ENCODE measurements around the gene LIMS3.
"Not testable (repeated sequence)": the region's sequence is repeated elsewhere in the genome, so short reads cannot be mapped to it uniquely, and the experiment has no call there.

Gene LIMS3, protein sequence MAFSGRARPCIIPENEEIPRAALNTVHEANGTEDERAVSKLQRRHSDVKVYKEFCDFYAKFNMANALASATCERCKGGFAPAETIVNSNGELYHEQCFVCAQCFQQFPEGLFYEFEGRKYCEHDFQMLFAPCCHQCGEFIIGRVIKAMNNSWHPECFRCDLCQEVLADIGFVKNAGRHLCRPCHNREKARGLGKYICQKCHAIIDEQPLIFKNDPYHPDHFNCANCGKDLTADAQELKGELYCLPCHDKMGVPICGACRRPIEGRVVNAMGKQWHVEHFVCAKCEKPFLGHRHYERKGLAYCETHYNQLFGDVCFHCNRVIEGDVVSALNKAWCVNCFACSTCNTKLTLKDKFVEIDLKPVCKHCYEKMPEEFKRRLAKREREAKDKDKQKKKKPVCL

DNA sequence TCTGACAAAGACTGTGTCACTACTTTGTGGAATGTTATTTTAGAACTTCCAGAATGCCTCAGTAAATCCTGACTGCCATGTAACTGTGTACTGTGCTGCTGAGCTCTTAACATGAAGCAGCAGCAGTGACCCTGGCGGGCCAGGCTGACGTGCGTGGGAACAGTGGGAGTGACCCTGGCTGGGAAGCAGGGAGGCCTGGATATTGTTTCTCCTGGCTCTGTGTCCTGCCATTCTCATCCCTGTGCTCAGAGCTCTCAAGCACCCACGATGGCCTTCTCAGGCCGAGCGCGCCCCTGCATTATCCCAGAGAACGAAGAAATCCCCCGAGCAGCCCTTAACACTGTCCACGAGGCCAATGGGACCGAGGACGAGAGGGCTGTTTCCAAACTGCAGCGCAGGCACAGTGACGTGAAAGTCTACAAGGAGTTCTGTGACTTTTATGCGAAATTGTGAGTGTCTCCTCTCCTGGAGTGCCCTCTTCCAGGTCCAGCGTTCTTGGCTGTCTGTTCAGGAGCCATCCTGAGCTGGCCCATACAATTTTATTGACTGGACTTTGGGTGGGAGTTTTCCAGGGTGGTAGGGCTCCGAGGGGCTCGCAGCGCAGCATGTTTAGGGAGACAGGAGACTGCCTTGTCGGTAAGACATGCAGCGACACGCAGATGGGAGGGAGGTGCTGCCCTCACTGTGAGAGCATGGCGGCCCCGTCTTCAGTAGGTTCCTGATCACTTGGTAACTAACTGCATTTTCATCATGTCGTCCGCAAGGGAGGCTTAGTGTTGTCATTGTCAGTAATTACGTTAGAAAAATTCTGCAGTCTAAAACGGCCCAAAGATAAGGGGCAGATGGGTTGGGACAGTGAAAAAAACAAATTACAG lies at the start of gene LIMS3:
LIMS3 (plus strand) TSS at position 227 of the 875 bp plus-strand sequence; CDS start at position 268, 41 bp downstream.
- DNase-seq (ENCODE audit: extremely low spot score); CTCF ChIA-PET; POLR2A ChIA-PET: not testable (repeated sequence)

DNA sequence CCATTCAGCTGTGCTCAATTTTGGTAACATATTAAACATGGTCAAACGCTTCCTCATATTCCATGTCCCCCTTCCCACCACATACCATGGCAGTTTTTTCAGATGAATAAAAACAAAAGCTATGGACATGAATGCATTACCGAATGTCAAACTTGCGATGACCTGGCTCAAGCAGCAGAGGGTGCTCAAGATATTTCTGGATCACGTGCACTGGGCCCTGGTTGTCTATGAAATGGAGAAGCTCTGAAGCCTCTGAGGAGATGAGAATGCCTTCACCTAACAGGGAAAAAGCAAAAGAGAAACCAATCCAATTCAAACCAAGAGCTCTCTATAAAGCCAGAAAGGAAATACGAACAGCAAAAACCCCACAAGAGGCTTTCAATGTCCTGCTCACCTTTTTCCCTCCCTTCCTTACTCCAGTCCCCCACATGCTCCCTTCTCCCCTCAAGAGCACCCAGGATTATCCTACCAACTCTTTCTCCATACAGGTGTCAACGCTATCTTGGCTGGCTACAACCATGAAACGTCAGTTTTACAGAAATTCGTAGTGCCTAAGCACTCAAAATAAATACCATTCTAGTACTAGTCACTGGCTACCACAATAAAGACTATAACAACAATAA lies 27.2 kb upstream of the LIMS3 start:
- CTCF ChIA-PET; POLR2A ChIA-PET; DNase-seq (ENCODE audit: extremely low spot score): not testable (repeated sequence)

DNA sequence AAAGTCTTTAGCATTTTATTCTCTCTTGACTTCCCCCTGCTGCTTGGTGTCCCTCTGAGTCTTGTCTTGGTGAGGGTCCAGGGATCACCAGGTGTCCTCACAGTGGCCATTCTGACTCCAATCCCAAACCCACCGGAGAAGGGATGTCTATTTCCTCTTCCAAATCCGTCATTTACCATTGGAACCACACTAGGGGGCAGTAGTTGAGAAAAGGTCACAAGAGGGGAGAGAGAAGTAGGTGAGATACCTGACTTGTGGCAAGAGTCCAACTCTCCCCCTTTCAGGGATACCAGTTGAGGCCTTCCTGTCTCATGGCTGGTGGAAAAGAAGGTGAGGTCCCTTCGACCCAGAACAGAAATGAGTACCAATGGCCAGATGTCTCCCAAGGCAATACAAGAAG lies 21.9 kb upstream of the LIMS3 start:
- DNase-seq (ENCODE audit: extremely low spot score); CTCF ChIA-PET; POLR2A ChIA-PET: not testable (repeated sequence)

DNA sequence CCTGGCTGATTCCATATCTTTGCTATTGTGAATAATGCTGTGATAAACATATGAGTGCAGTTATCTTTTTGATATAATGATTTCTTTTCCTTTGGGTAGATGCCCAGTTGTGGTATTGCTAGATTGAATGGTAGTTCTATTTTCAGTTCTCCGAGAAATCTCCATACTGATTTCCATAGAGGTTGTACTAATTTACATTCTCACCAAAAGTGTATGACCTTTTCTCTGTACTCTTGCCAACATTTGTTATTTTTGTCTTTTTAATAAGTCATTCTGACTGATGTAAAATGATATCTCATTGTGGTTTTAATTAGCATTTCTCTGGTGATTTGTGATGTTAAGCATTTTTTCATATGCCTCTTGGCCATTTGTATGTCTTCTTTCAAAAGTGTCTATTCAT lies 16.4 kb upstream of the LIMS3 start:
- CTCF ChIA-PET; DNase-seq (ENCODE audit: extremely low spot score); POLR2A ChIA-PET: not testable (repeated sequence)

DNA sequence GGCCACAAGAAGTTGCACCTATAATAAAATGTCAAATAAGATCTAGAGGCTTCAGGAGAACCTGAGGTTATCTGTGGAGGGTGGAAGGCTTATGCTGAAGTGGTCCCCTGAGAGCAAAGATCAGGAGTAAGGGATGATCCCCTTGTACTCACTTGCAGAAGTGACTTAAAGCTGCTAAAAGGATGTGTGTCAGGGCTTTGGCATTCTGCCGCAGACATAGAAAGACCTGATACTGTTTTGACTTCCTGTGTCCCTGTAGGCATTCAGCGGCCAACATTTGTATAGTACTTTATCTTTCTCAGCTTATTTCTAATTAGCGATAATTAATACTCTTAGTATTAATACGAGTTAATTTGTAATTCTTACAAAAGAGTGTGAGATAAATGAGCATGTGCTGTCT lies 10.1 kb upstream of the LIMS3 start:
- POLR2A ChIA-PET; DNase-seq (ENCODE audit: extremely low spot score); CTCF ChIA-PET: not testable (repeated sequence)

DNA sequence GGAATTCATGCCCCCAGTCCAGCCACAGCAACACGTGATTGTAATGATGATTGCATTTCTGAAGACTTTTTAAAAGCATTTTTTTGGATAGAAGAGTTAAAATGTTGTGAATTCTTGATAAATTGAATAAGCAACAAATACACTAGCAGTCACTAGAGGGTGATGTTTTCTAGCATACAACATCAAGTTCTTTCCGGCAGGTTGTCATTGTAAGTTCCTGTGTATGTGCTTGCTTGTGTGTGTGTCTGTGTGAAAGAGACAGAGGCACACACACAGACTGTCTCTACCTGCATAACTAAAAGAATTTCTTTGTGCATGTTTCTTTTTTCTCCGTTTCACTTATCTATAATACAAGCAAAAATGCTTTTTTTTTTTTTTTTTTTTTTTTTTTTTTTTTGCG lies 8.6 kb upstream of the LIMS3 start:
- DNase-seq (ENCODE audit: extremely low spot score); POLR2A ChIA-PET; CTCF ChIA-PET: not testable (repeated sequence)

DNA sequence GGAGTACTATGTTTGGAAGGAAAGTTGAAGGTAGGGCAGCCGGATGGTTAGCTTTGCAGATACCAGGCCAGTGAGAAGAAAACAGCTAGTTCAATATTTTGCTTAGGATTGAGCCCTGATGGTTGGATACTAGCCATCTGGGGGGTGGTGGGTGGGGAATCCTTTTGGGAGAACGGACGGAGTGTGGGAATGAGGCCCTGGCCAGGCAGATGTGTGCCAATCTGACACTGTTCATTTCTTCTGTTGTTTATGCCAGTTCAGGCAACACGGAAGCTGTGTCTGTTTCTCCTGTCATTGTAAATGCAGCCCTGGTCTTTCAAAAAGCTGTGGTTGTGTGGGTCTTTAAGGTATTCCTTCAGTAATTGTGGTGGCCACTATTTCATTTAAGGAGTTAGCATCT lies 7.5 kb upstream of the LIMS3 start:
- POLR2A ChIA-PET; CTCF ChIA-PET; DNase-seq (ENCODE audit: extremely low spot score): not testable (repeated sequence)

DNA sequence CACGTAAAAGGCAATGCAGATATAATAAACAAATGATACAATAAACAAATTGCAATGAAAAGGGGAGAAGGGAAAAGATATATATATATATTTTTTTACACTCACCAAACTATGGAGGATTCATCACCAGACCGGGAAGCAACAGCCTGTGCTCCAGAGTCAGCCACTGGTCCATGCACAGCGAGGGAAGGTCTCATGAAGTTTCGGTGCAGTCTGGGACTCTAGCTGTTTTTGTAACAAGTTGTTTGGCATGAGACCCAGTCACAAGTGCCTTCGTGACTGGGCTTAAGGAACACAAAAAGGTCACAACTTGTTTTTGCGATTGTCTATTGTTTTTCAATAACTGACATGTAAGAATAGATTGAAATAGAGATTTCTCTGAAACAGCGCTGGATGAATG lies 4.8 kb upstream of the LIMS3 start:
- CTCF ChIA-PET; DNase-seq (ENCODE audit: extremely low spot score); POLR2A ChIA-PET: not testable (repeated sequence)

DNA sequence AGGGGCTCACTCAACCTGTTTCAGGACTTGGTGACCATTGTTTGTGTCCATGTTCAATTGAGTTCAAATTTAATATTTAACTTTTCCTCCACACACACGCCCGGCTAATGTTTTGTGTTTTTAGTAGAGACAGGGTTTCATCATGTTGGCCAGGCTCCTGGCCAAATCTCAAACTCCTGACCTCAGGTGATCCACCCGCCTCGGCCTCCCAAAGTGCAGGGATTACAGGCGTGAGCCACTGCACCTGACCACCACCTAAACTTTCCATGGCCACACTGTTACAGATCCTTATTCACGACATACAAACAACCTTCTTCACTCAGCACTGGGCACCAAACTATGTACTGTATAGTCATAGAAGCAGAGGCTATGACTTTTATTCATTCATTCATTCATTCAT lies 4.3 kb upstream of the LIMS3 start:
- POLR2A ChIA-PET; DNase-seq (ENCODE audit: extremely low spot score); CTCF ChIA-PET: not testable (repeated sequence)

DNA sequence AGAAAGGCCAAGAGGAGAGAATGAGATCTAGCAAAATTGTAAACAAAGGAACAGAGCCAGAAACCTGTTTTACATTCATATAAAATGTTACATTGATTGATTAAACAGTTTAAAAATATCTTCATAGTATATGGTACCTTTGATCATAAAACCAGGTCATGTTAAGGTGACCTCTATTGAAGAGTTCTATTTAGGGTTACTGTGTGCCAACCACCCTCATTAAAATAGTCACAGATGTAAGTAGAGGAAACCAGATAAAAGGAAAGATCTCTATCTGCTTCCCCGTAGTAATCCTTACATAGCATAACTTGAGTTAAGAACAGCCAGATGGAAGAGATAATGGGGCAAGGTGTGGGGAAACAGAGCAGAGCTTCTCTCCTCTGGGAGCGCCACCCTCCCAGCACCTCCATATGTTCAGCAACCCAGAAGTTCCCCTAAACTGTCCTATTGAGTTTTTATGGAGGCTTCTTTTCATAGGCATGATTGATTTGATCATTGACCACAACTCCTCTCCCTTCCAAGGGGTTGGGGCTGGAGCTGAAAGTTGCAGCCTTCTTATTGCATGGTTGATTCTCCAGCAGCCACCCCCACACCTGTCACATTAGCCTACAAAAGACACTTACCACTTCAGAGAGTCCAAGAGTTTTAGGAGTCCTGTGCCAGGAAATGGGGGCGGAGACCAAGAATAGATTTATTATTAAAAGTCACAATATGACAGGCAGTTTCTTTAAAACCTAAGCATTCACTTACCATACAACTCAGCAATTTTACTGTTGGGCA lies 3.2 kb upstream of the LIMS3 start:
- CTCF ChIA-PET; POLR2A ChIA-PET; DNase-seq (ENCODE audit: extremely low spot score): not testable (repeated sequence)

DNA sequence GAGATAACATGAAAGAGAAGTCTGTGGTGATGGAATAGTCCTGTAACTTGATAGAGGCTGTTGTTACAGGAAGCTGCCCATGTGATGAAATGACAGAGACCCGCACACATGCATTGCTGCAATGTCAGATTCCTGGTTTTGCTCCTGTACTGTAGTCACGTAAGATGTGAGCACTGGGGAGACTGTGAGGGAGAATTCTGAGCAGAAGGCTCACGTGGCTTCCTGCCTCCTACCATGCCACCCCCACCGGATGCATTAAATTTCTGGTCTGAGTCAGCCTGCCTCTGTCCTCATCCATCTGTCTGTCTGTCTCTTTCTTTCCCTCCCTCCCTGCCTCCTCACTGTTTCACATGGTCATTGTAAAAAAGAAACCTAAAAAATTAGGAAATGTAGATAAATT lies 2.3 kb upstream of the LIMS3 start:
- POLR2A ChIA-PET; CTCF ChIA-PET; DNase-seq (ENCODE audit: extremely low spot score): not testable (repeated sequence)

DNA sequence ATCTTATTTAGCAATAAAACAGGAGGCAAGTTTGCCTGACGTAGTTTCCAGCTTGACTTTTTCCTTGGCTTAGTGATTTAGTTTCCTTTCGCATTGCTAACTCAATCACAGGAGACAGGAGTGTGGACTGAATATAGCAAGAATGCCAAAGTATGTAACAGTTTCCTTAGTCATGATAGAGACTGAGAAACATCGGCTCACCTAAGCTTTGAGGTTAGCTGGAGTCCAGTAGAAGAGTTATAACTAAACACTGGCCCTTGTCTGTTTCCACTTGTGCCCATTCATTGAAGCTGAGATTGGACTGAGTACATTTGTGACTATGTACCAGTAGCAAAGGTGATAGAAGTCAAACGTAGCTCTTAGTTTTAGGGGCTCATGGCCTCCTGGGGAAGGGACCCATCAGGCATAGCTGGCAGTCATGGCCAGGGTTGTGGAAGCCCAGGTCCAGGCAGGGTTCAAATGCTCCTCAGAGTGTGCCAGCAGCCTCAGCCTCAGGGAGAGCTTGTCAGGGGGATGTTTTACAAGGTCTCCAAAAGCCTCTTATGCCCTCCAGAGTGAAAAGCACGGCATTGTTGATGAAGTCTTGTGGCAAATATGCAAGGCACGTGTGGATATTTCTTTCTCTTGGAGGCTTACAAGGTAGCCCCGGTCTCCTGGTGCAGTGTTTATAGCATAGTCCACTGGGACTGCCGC lies 573 bp upstream of the LIMS3 start:
- POLR2A ChIA-PET, CTCF ChIA-PET: not testable (repeated sequence)

DNA sequence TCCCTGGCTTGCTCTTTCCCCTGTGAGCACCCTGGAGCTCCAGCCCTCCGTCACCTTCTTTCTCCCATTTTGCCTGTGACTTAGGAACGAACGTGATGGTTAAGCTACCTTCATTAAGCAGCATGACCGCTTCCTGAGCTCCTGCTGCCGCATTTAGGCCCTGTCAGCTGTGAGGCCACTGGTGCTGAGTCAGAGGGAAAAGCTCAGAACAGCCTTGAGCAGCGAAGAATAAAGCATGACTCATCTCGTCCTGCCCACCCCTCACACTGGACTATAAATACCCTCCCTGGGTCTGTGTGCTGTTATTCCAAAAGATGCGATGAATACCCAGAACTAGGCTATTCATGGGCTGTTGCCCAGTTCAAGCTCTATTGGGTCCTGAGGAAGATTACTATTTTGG lies 7.3 kb downstream of the LIMS3 start:
- POLR2A ChIA-PET; CTCF ChIA-PET; DNase-seq (ENCODE audit: extremely low spot score): not testable (repeated sequence)

More for the DNA sequence above, 573 bp upstream of the LIMS3 start:
- DNase-seq (ENCODE audit: extremely low spot score): not testable (repeated sequence)

DNA sequence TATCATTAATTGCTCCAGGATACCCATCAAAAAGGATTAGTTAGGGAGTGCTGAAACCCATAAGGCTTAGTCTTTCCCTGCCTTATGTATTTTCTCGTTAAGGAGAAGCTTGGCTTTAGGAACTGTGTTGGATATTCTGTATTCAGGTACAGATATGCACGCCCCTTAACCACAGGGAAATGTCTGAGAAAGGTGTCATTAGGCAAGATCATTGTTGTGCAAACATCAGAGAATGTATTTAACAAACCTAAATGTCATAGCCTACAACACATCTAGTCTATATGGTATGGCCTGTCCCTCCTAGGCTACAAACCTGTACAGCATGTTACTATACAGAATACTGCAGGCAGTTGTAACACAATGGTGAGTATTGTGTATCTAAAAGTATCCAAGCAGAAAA lies 10.1 kb downstream of the LIMS3 start:
- CTCF ChIA-PET; POLR2A ChIA-PET; DNase-seq (ENCODE audit: extremely low spot score): not testable (repeated sequence)

DNA sequence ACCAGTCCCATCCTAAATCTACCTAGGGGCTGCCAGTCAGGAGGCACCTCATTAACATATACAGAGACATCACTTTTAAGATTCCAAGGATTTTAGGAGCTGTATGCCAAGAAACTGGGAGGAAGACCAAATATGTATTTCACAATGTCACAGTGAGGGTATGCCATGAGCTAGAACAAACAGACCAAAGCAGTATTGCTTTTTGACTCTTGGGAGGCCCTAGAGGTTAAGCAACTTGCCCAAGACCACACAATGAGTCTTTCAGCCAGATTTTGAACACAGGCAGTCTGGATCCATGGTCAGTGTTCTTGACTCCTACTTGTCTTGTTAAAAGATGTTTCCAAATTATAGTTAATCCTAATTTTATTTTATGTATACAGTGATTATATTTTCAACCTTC lies 12.3 kb downstream of the LIMS3 start:
- CTCF ChIA-PET; DNase-seq (ENCODE audit: extremely low spot score); POLR2A ChIA-PET: not testable (repeated sequence)

DNA sequence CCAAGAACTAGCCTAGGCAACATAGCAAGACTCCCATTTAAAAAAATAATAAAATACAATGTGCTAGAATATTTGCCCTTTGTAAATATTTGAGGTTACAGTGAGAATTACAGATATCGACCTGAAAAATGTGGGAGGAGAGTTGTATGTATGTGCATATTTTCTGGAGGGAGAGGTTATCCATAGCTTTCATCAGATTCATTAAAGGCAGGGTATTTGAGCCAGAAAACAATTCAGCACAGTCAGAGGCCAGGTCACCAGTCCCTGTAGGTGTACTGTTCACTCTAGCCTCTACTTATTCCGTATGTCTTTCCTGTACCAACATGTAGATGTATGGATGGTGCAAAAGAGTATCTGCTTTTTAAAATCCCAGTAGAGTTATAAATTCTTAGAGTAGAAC lies 15.4 kb downstream of the LIMS3 start:
- CTCF ChIA-PET; DNase-seq (ENCODE audit: extremely low spot score); POLR2A ChIA-PET: not testable (repeated sequence)

DNA sequence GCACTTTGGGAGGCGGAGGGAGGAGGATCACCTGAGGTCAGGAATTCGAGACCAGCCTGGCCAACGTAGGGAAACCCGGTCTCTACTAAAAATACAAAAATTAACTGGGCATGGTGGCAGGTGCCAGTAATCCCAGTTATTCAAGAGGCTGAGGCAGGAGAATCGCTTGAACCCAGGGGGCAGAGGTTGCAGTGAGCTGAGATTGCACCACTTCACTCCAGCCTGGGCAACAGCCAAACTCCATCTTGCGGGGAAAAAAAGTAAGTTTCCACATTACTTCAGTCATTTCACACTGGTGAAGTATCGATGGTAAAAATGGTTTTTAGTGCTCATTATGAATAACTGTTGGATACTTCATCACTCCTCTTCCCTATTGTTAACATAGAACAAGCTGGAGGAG lies 16.1 kb downstream of the LIMS3 start:
- POLR2A ChIA-PET, CTCF ChIA-PET: not testable (repeated sequence)

DNA sequence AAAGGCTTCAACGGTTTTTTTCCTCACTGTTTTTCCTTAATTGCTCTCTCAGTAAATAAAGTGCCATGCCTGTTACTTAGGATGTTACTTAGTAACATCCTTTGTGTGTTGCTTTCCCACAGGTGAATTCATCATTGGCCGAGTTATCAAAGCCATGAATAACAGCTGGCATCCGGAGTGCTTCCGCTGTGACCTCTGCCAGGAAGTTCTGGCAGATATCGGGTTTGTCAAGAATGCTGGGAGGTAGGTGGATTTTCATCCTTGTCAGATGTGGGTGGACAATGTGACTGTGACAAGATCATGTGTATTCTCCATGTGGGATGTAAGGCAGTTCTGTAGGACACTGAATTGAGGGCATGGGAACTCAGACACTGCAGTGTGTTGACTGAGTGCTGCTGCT lies 17.3 kb downstream of the LIMS3 start:
- CTCF ChIA-PET; DNase-seq (ENCODE audit: extremely low spot score); POLR2A ChIA-PET: not testable (repeated sequence)

More for the DNA sequence above, 16.1 kb downstream of the LIMS3 start:
- DNase-seq (ENCODE audit: extremely low spot score): not testable (repeated sequence)

Measured in GM10248 (cell line).